ENCODE data around the gene EIF3I. TPM values are rescaled to one million over a fixed set of nuclear protein-coding genes. Genes with fewer than 3 reads are reported as not detected.

The EIF3I gene
- total and polyA plus RNA-seq, 2 of the 8 experiments (the other 6 are each of a cell fraction or from before 2014, with no cell fraction given): 247 to 346 TPM

GRCh38 chr1:32269744-32270143, 47.5 kb downstream of the EIF3I start (continued):
- no peak for TF ChIP-seq KDM1A (IDR thresholded peaks at IDR 0.05; ENCODE audit: borderline replicate concordance, low read length)
- TF ChIP-seq POU5F1 (IDR thresholded peaks at IDR 0.05; ENCODE audit: low read depth, low read length): no peak
- TF ChIP-seq MAX (IDR thresholded peaks at IDR 0.05): no peak
- no peak for TF ChIP-seq CTBP2 (IDR thresholded peaks at IDR 0.05; ENCODE audit: borderline replicate concordance, insufficient read depth, insufficient read length, low read length)
- TF ChIP-seq JUN (IDR thresholded peaks at IDR 0.05; ENCODE audit: low read depth, low read length): no peak
- TF ChIP-seq CBX8 (IDR thresholded peaks at IDR 0.05; ENCODE audit: borderline replicate concordance, low read depth, low read length): no peak
- TF ChIP-seq CREB1 (IDR thresholded peaks at IDR 0.05): no peak
- no peak for TF ChIP-seq SIX5 (IDR thresholded peaks at IDR 0.05; ENCODE audit: low read depth, low read length)
